CD8-positive, alpha-beta memory T cell (primary cell): ENCODE data around the gene SLC43A3. TPM values are rescaled to one million over a fixed set of nuclear protein-coding genes. Genes with fewer than 3 reads are reported as not detected.
A peak's percentile ranks its signal among the peaks of the same experiment; 100 is the strongest.

Experiments
- CTCF ChIA-PET: fragments of 350-600 bp; sonication (Branson Sonifier 250); formaldehyde crosslinking; loops from one replicate; lab custom pipeline; 2021; ENCODE audit warnings: antibody characterized with exemption; lab: Charles Lee
- POLR2A ChIA-PET: fragments of 350-600 bp; sonication (Branson Sonifier 250); formaldehyde crosslinking; loops from one replicate; lab custom pipeline; 2021; ENCODE audit warnings: antibody characterized with exemption; lab: Charles Lee
- DNase-seq, 5 donors: peaks; one replicate each; pipeline versions ENCODE4 v3.0.0 to v3.0.0-alpha.2; 2020 to 2022; ENCODE audit warnings: mixed read lengths in 1 of 5
- H3K27ac ChIP-seq: one replicate; pipeline ENCODE4 v1.7.0; 2013; ENCODE audit warnings: low read depth, mild to moderate bottlenecking, low read length, moderate library complexity
- H3K27me3 ChIP-seq: 2 replicates; pipeline ENCODE4 v1.7.0; 2013; ENCODE audit warnings: low read length, mild to moderate bottlenecking; ENCODE audit not compliant: insufficient read depth, poor library complexity, severe bottlenecking
- H3K36me3 ChIP-seq: 2 replicates; pipeline ENCODE4 v1.7.0; 2013; ENCODE audit warnings: mild to moderate bottlenecking, low read length, moderate library complexity; ENCODE audit not compliant: insufficient read depth
- H3K4me1 ChIP-seq: 2 replicates; pipeline ENCODE4 v1.7.0; 2013; ENCODE audit warnings: mild to moderate bottlenecking, low read length, moderate library complexity; ENCODE audit not compliant: insufficient read depth
- H3K4me3 ChIP-seq: 2 replicates; pipeline ENCODE4 v1.7.0; 2013; ENCODE audit warnings: mild to moderate bottlenecking, low read length
- H3K9me3 ChIP-seq: 2 replicates; pipeline ENCODE4 v1.7.0; 2013; ENCODE audit warnings: mild to moderate bottlenecking, low read length
- H3K27ac Mint-ChIP-seq, 8 donors: one replicate each; pipeline ENCODE4 v1.8.0; 2020 to 2021; ENCODE audit warnings: mixed read lengths in 8 of 8, mild to moderate bottlenecking in 6 of 8, inconsistent platforms in 3 of 8, moderate library complexity in 3 of 8
- H3K27me3 Mint-ChIP-seq, 2 donors: one replicate each; pipeline ENCODE4 v1.8.0; 2020 to 2021; ENCODE audit warnings: mixed read lengths in 2 of 2, mild to moderate bottlenecking in 1 of 2, moderate library complexity in 1 of 2
- H3K36me3 Mint-ChIP-seq, 3 donors: one replicate each; pipeline ENCODE4 v1.8.0; 2020 to 2021; ENCODE audit warnings: mixed read lengths in 3 of 3, inconsistent platforms in 1 of 3, mild to moderate bottlenecking in 1 of 3
- H3K4me1 Mint-ChIP-seq, 3 donors: one replicate each; pipeline ENCODE4 v1.8.0; 2020 to 2021; ENCODE audit warnings: mixed read lengths in 3 of 3, inconsistent platforms in 1 of 3, mild to moderate bottlenecking in 1 of 3
- H3K4me3 Mint-ChIP-seq, 7 donors: one replicate each; pipeline ENCODE4 v1.8.0; 2020 to 2021; ENCODE audit warnings: mixed read lengths in 7 of 7, mild to moderate bottlenecking in 6 of 7, moderate library complexity in 4 of 7, inconsistent platforms in 2 of 7
- H3K9me3 Mint-ChIP-seq, 5 donors: one replicate each; pipeline ENCODE4 v1.8.0; 2020 to 2022; ENCODE audit warnings: mixed read lengths in 5 of 5, mild to moderate bottlenecking in 3 of 5, moderate library complexity in 2 of 5, inconsistent platforms in 1 of 5
- polyA plus RNA-seq: library from polyadenylated mRNA; unstranded; fragments of 300-500 nt; fragmentation: Illumina TruSeq; gene quantifications from one replicate; pipeline ENCODE4 v1.2.3, GENCODE V29; 2021
- total RNA-seq, 2 experiments: library from RNA; stranded (reverse); gene quantifications; one replicate each; pipeline ENCODE4 v1.2.3, GENCODE V29; 2021

Gene SLC43A3
- total and polyA plus RNA-seq, 3 experiments from 2014 or later: 32.6 to 447 (median 434) TPM

GRCh38 chr11:57379732-57380131, 47.2 kb downstream of the SLC43A3 start:
- no peak overlapping the region for H3K4me3 ChIP-seq
- peaks cover 7 to 45% of the 10 kb centered on the region in 2 donors for H3K27me3 Mint-ChIP-seq
- H3K4me3 Mint-ChIP-seq: no peak overlapping the region
- no peak overlapping the region for H3K27ac Mint-ChIP-seq
- H3K27ac ChIP-seq: no peak overlapping the region
- H3K27me3 ChIP-seq: no peaks in the 10 kb centered on the region
- CTCF ChIA-PET: no interaction called here
- H3K9me3 ChIP-seq: no peaks in the 10 kb centered on the region
- POLR2A ChIA-PET: no interaction called here
- H3K4me1 ChIP-seq: no peaks in the 10 kb centered on the region
- H3K36me3 ChIP-seq: no peaks in the 10 kb centered on the region
- H3K4me1 Mint-ChIP-seq: no peaks in the 10 kb centered on the region
- no peaks in the 10 kb centered on the region for H3K36me3 Mint-ChIP-seq
- no peak for DNase-seq
- H3K9me3 Mint-ChIP-seq: no peaks in the 10 kb centered on the region

DNA sequence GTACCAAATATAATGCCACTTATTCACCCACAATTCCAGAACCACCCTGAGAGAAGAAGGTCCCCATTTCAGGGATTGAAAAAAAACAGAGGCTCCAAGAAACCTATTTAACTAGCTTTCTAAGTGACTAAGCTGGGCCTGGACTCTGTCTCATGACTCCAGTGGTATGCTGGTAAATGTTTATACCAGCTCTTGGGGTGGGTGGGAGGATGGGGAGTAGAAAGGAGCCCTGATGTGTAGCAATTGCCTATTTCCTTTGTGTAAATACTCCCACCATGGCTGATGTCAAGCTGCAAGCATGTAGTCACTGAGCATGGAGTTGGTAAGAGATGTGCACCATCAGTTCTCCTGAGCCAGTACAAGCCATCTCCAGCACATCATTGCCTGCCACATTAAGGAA, 48.7 kb downstream of the SLC43A3 start:
- CTCF ChIA-PET: no interaction called here

DNA sequence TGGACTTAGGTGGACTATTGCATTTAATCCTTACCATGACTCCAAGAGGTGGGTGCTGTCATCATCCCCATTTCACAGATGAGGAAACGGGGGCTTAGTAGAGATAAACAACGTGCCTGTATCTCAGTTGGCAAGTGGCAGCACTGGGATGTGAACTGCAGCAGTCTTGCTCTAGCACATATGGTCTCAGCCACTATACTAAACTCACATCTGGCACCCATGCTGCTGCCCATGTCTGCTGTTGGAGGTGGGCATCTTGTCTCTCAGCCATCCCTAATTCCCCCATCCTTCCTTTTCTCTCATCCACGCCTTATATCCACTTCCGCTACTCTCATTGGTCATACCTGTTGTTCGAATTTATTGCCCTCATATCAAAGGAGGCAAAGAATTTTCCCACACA, 49.8 kb downstream of the SLC43A3 start:
- POLR2A ChIA-PET: no interaction called here
- H3K4me1 ChIP-seq: no peaks in the 10 kb centered on the region
- H3K27me3 Mint-ChIP-seq: peaks cover 7 to 32% of the 10 kb centered on the region in 2 donors
- H3K36me3 ChIP-seq: no peaks in the 10 kb centered on the region
- CTCF ChIA-PET: no interaction called here
- H3K4me3 Mint-ChIP-seq: no peak overlapping the region
- H3K27ac ChIP-seq: no peak overlapping the region
- no peaks in the 10 kb centered on the region for H3K9me3 ChIP-seq
- DNase-seq: no peak
- H3K4me1 Mint-ChIP-seq: no peaks in the 10 kb centered on the region
- H3K36me3 Mint-ChIP-seq: no peaks in the 10 kb centered on the region
- no peaks in the 10 kb centered on the region for H3K27me3 ChIP-seq
- no peak overlapping the region for H3K4me3 ChIP-seq
- H3K27ac Mint-ChIP-seq: no peak overlapping the region
- H3K9me3 Mint-ChIP-seq: no peaks in the 10 kb centered on the region

More for the DNA sequence above, 48.7 kb downstream of the SLC43A3 start:
- H3K27me3 ChIP-seq: no peaks in the 10 kb centered on the region
- Mint-ChIP-seq H3K4me3 (no peak overlapping the region), H3K4me1 (no peaks in the 10 kb centered on the region), H3K36me3 (no peaks in the 10 kb centered on the region), H3K27me3 (peaks cover 7 to 36% of the 10 kb centered on the region in 2 donors), H3K9me3 (no peaks in the 10 kb centered on the region), H3K27ac (no peak overlapping the region)
- H3K27ac ChIP-seq: no peak overlapping the region
- no peak overlapping the region for H3K4me3 ChIP-seq
- H3K36me3 ChIP-seq: no peaks in the 10 kb centered on the region
- no peak for DNase-seq
- no peaks in the 10 kb centered on the region for H3K9me3 ChIP-seq
- no peaks in the 10 kb centered on the region for H3K4me1 ChIP-seq
- POLR2A ChIA-PET: no interaction called here

GRCh38 chr11:57376095-57377090, 50.5 kb downstream of the SLC43A3 start:
- Mint-ChIP-seq H3K9me3 (no peaks in the 10 kb centered on the region), H3K36me3 (no peaks in the 10 kb centered on the region), H3K4me3 (no peak overlapping the region), H3K27me3 (peaks cover 7 to 35% of the 10 kb centered on the region in 2 donors), H3K27ac (no peak overlapping the region), H3K4me1 (no peaks in the 10 kb centered on the region)
- Histone ChIP-seq H3K4me1 (no peaks in the 10 kb centered on the region), H3K27ac (no peak overlapping the region), H3K36me3 (no peaks in the 10 kb centered on the region), H3K4me3 (no peak overlapping the region), H3K27me3 (no peaks in the 10 kb centered on the region), H3K9me3 (no peaks in the 10 kb centered on the region)
- CTCF ChIA-PET: no interaction called here
- no peak for DNase-seq
- POLR2A ChIA-PET: no interaction called here

GRCh38 chr11:57375490-57375889, 51.4 kb downstream of the SLC43A3 start:
- ChIA-PET CTCF (no interaction called here), POLR2A (no interaction called here)
- H3K27me3 Mint-ChIP-seq: peaks cover 7 to 34% of the 10 kb centered on the region in 2 donors
- H3K36me3 Mint-ChIP-seq: no peaks in the 10 kb centered on the region
- no peak overlapping the region for H3K4me3 Mint-ChIP-seq
- Histone ChIP-seq H3K36me3 (no peaks in the 10 kb centered on the region), H3K27me3 (no peaks in the 10 kb centered on the region), H3K9me3 (no peaks in the 10 kb centered on the region), H3K27ac (no peak overlapping the region), H3K4me3 (no peak overlapping the region), H3K4me1 (no peaks in the 10 kb centered on the region)
- no peak overlapping the region for H3K27ac Mint-ChIP-seq
- DNase-seq: no peak
- H3K9me3 Mint-ChIP-seq: no peaks in the 10 kb centered on the region
- H3K4me1 Mint-ChIP-seq: no peaks in the 10 kb centered on the region

GRCh38 chr11:57374966-57375365, 52.0 kb downstream of the SLC43A3 start:
- Mint-ChIP-seq H3K9me3 (no peaks in the 10 kb centered on the region), H3K36me3 (no peaks in the 10 kb centered on the region), H3K4me3 (no peak overlapping the region), H3K27me3 (peaks cover 7 to 34% of the 10 kb centered on the region in 2 donors), H3K4me1 (no peaks in the 10 kb centered on the region), H3K27ac (peak overlapping the region in 1 of 8 donors; percentile 78)
- Histone ChIP-seq H3K4me1 (no peaks in the 10 kb centered on the region), H3K4me3 (no peak overlapping the region), H3K27me3 (no peaks in the 10 kb centered on the region), H3K9me3 (no peaks in the 10 kb centered on the region), H3K36me3 (no peaks in the 10 kb centered on the region), H3K27ac (no peak overlapping the region)
- CTCF ChIA-PET: no interaction called here
- DNase-seq: no peak
- POLR2A ChIA-PET: no interaction called here

DNA sequence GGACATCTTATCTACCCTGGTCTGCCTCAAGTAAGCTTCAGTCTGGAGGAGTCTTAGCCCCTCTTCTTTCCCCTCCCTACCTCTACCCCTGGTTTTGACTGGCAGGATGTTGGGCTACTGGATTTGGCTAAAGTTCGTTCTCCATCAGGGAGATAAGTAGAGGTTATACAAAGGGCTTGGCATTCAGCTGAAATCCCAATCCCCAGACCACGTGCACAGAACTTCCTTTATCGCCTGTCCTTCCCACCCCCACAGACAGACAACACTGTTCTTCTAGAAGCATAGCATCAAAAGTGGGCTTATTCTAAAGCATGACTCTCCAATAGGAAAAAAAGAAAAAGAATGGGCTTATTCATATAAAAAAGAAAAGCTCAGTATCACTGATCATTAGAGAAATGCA, 53.8 kb downstream of the SLC43A3 start:
- H3K4me1 ChIP-seq: no peaks in the 10 kb centered on the region
- H3K4me3 Mint-ChIP-seq: no peak overlapping the region
- peaks cover 10 to 21% of the 10 kb centered on the region in 2 donors for H3K27me3 Mint-ChIP-seq
- DNase-seq: no peak
- H3K27me3 ChIP-seq: no peaks in the 10 kb centered on the region
- CTCF ChIA-PET: interaction anchor here (1.7 kb wide), 1 partner anchor 51 kb away, joined by 4 read pairs; no protein-coding TSS in a partner anchor
- H3K9me3 Mint-ChIP-seq: no peaks in the 10 kb centered on the region
- no peaks in the 10 kb centered on the region for H3K36me3 ChIP-seq
- no peak overlapping the region for H3K27ac Mint-ChIP-seq
- POLR2A ChIA-PET: no interaction called here
- no peaks in the 10 kb centered on the region for H3K9me3 ChIP-seq
- no peak overlapping the region for H3K4me3 ChIP-seq
- no peaks in the 10 kb centered on the region for H3K4me1 Mint-ChIP-seq
- no peak overlapping the region for H3K27ac ChIP-seq
- no peaks in the 10 kb centered on the region for H3K36me3 Mint-ChIP-seq

GRCh38 chr11:57370941-57371340, 56.0 kb downstream of the SLC43A3 start:
- CTCF ChIA-PET: no interaction called here
- peaks cover 3 to 13% of the 10 kb centered on the region in 2 donors for H3K27me3 Mint-ChIP-seq
- DNase-seq: no peak
- H3K9me3 Mint-ChIP-seq: no peaks in the 10 kb centered on the region
- POLR2A ChIA-PET: no interaction called here
- no peak overlapping the region for H3K4me3 Mint-ChIP-seq
- Histone ChIP-seq H3K9me3 (no peaks in the 10 kb centered on the region), H3K36me3 (no peaks in the 10 kb centered on the region), H3K27ac (no peak overlapping the region), H3K27me3 (no peaks in the 10 kb centered on the region), H3K4me1 (no peaks in the 10 kb centered on the region), H3K4me3 (no peak overlapping the region)
- H3K36me3 Mint-ChIP-seq: no peaks in the 10 kb centered on the region
- H3K4me1 Mint-ChIP-seq: no peaks in the 10 kb centered on the region
- H3K27ac Mint-ChIP-seq: no peak overlapping the region
